ENCODE data around the gene SNX9. TPM values are rescaled to one million over a fixed set of nuclear protein-coding genes. Genes with fewer than 3 reads are reported as not detected.
A peak's percentile ranks its signal among the peaks of the same experiment; 100 is the strongest.

The SNX9 gene
- total and polyA plus RNA-seq, 2 donors (not counting 1 experiment from before 2014, with no cell fraction given) = 56.8 to 117 TPM

DNA sequence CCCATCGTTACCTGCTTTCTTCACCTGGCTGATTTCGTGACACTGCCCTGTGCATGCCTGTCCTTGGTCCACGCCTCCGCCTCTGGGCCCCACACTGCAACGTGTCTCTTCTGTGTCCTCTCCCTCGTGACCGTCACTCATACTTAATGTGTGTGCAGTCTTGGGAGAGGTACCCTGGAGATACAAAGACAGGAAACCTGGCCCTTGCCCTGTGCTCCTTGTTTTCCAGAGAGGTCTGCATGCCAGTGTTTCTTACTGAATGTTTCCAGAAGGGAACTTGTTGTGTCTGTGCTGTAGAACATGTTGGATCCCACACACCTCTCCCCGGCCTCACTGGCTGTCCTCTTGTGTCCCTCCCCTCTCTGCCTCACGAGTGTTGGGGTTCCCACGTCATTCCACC, 45.8 kb downstream of the SNX9 start:
- H4K20me1 ChIP-seq (ENCODE audit: control insufficient read depth, extremely low read depth, insufficient read depth, low read length) = no peaks in the 10 kb centered on the region
- H3K9me3 ChIP-seq (ENCODE audit: control insufficient read depth, insufficient read depth, low read depth, low read length) = no peaks in the 10 kb centered on the region
- no peak overlapping the region for H3K27ac ChIP-seq (ENCODE audit: insufficient read depth, low read length)
- H2AFZ ChIP-seq (ENCODE audit: low read length) = no peak overlapping the region
- peaks cover 60% of the 10 kb centered on the region for H3K79me2 ChIP-seq (ENCODE audit: control insufficient read depth, insufficient read depth, low read length)
- H3K27me3 ChIP-seq (ENCODE audit: control insufficient read depth, insufficient read depth, low read length) = no peaks in the 10 kb centered on the region
- peaks cover 17% of the 10 kb centered on the region for H3K36me3 ChIP-seq (ENCODE audit: control insufficient read depth, insufficient read depth, low read length)
- H3K4me1 ChIP-seq (ENCODE audit: control insufficient read depth, extremely low read depth, insufficient read depth, low read length) = peaks cover 11% of the 10 kb centered on the region
- DNase-seq (ENCODE audit: low read depth in 2 of 2) = no peak
- H3K9ac ChIP-seq (ENCODE audit: insufficient read depth, low read length) = no peak overlapping the region
- no peak overlapping the region for H3K4me2 ChIP-seq (ENCODE audit: extremely low read depth, insufficient read depth, low read length)
- no peak overlapping the region for H3K4me3 ChIP-seq (replicated peaks in 1 of 4; ENCODE audit: control extremely low read depth in 1 of 4, insufficient read depth in 1 of 4, low read depth in 3 of 4, low read length in 4 of 4)
- TF ChIP-seq, protein P1, sequence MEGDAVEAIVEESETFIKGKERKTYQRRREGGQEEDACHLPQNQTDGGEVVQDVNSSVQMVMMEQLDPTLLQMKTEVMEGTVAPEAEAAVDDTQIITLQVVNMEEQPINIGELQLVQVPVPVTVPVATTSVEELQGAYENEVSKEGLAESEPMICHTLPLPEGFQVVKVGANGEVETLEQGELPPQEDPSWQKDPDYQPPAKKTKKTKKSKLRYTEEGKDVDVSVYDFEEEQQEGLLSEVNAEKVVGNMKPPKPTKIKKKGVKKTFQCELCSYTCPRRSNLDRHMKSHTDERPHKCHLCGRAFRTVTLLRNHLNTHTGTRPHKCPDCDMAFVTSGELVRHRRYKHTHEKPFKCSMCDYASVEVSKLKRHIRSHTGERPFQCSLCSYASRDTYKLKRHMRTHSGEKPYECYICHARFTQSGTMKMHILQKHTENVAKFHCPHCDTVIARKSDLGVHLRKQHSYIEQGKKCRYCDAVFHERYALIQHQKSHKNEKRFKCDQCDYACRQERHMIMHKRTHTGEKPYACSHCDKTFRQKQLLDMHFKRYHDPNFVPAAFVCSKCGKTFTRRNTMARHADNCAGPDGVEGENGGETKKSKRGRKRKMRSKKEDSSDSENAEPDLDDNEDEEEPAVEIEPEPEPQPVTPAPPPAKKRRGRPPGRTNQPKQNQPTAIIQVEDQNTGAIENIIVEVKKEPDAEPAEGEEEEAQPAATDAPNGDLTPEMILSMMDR (conservative IDR thresholded peaks at IDR 0.05 in 1 of 2, IDR thresholded peaks at IDR 0.05 in 1 of 2; ENCODE audit: low read depth in 1 of 2, low read length in 2 of 2) = no peak
- no peak for TF ChIP-seq EZH2 (IDR thresholded peaks at IDR 0.05; ENCODE audit: low read length, missing control alignments)

DNA sequence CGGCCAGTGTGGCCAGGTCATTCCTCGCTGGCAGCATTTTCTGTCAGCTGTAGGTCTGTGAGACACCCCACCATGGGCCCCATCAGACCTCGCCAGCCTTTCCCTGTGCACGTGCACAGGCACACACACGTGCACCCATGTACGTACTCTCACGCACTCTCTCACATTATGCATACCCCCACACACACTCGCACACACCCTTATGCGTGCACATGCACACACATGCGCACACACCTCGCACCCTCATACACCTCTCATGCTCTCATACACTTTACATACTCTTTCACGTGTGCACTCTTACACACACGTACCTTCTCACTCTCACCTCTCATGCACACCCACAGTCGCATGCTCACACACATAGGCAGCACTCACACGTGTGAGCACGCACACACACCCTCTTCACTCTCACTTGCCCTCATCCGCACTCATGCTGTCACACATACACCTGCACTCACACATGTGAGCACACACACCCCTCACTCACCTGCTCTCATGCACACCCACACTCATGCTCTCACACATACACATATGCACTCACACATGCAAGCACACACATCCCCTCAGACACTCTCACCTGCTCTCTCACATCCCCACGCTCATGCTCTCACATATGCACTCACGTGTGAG, 46.7 kb downstream of the SNX9 start:
- Histone ChIP-seq H3K4me1 (ENCODE audit: control insufficient read depth, extremely low read depth, insufficient read depth, low read length) (peaks cover 6% of the 10 kb centered on the region), H2AFZ (ENCODE audit: low read length) (no peak overlapping the region), H3K9ac (ENCODE audit: insufficient read depth, low read length) (no peak overlapping the region), H3K27me3 (ENCODE audit: control insufficient read depth, insufficient read depth, low read length) (no peaks in the 10 kb centered on the region), H3K79me2 (ENCODE audit: control insufficient read depth, insufficient read depth, low read length) (peaks cover 51% of the 10 kb centered on the region), H3K4me3 (replicated peaks in 1 of 4; ENCODE audit: control extremely low read depth in 1 of 4, insufficient read depth in 1 of 4, low read depth in 3 of 4, low read length in 4 of 4) (no peak overlapping the region), H3K36me3 (ENCODE audit: control insufficient read depth, insufficient read depth, low read length) (peaks cover 19% of the 10 kb centered on the region), H4K20me1 (ENCODE audit: control insufficient read depth, extremely low read depth, insufficient read depth, low read length) (no peaks in the 10 kb centered on the region), H3K27ac (ENCODE audit: insufficient read depth, low read length) (no peak overlapping the region), H3K9me3 (ENCODE audit: control insufficient read depth, insufficient read depth, low read depth, low read length) (no peaks in the 10 kb centered on the region), H3K4me2 (ENCODE audit: extremely low read depth, insufficient read depth, low read length) (no peak overlapping the region)
- no peak for DNase-seq (ENCODE audit: low read depth in 2 of 2)
- TF ChIP-seq EZH2 (IDR thresholded peaks at IDR 0.05; ENCODE audit: low read length, missing control alignments) = no peak
- TF ChIP-seq, protein P1 (conservative IDR thresholded peaks at IDR 0.05 in 1 of 2, IDR thresholded peaks at IDR 0.05 in 1 of 2; ENCODE audit: low read depth in 1 of 2, low read length in 2 of 2) = no peak

DNA sequence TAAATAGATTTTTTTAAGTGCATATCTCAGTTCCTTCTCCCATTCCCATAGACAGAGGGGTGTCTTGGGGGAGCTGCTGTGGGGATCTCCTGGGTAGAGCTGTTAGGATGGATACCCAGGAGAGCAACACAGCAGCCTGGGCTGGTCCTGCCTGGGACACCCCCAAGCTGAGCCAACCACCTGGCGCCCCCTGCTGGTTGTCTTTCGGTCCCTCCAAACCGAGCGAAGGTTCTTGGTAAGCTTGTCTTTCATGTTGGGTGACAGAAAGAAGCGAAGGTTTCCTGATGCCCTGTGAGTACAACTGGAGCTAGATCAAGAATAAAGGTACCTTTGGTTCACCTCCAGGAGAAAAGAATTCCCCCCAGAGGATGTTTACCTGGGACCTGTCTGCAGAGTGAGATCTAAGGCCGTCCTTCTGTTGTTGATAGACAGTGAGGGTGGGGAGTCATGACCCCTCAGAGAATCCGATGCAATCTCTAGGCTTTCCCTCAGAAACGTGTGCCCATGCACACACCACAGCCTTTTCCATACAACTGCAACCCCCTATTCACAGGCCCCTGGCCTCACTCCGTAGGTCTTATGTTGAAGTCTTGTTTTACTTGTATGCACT, 50.8 kb downstream of the SNX9 start:
- DNase-seq (ENCODE audit: low read depth in 2 of 2) = peak; percentile 54 to 76
- Histone ChIP-seq H3K4me2 (ENCODE audit: extremely low read depth, insufficient read depth, low read length) (no peak overlapping the region), H2AFZ (ENCODE audit: low read length) (no peak overlapping the region), H3K79me2 (ENCODE audit: control insufficient read depth, insufficient read depth, low read length) (peaks cover 24% of the 10 kb centered on the region), H3K9me3 (ENCODE audit: control insufficient read depth, insufficient read depth, low read depth, low read length) (no peaks in the 10 kb centered on the region), H3K9ac (ENCODE audit: insufficient read depth, low read length) (no peak overlapping the region), H3K4me3 (replicated peaks in 1 of 4; ENCODE audit: control extremely low read depth in 1 of 4, insufficient read depth in 1 of 4, low read depth in 3 of 4, low read length in 4 of 4) (no peak overlapping the region), H3K27me3 (ENCODE audit: control insufficient read depth, insufficient read depth, low read length) (no peaks in the 10 kb centered on the region), H3K27ac (ENCODE audit: insufficient read depth, low read length) (no peak overlapping the region), H3K36me3 (ENCODE audit: control insufficient read depth, insufficient read depth, low read length) (peaks cover 27% of the 10 kb centered on the region), H3K4me1 (ENCODE audit: control insufficient read depth, extremely low read depth, insufficient read depth, low read length) (no peaks in the 10 kb centered on the region), H4K20me1 (ENCODE audit: control insufficient read depth, extremely low read depth, insufficient read depth, low read length) (no peaks in the 10 kb centered on the region)
- TF ChIP-seq, protein P1 (conservative IDR thresholded peaks at IDR 0.05 in 1 of 2, IDR thresholded peaks at IDR 0.05 in 1 of 2; ENCODE audit: low read depth in 1 of 2, low read length in 2 of 2) = peak; percentile 83 to 84
- TF ChIP-seq EZH2 (IDR thresholded peaks at IDR 0.05; ENCODE audit: low read length, missing control alignments) = no peak

All from fibroblast of lung (primary cell).